ENCODE measurements around the gene GAB2.

GAB2 gene

DNA sequence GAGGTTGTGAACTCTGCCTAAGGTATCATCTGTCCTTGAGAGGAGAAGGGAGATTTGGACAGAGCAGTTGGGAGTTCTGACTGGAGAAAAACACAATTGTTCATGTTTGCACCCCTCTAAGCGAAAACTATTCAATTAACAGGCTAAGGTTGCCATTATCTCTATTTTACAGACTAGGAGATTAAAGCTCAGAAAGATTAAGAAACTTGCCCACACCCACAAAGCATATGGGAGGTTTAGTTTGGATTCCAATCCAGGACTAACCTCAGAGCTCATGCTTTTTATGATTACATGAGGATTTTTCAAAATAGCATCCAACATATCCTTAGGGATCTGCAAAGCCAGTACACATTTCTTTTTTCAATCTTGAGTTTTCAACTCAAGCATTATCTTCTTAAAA is 22.0 kb downstream of the GAB2 start:
- DNase-seq (ENCODE audit: low spot score), result no peak
- in situ Hi-C loops (cut with MboI; ENCODE audit: low pct_unique_long_range_greater_than_20kb, low sequenced_read_pairs, unreplicated experiment), result no loop called here
- TF ChIP-seq, protein P1, sequence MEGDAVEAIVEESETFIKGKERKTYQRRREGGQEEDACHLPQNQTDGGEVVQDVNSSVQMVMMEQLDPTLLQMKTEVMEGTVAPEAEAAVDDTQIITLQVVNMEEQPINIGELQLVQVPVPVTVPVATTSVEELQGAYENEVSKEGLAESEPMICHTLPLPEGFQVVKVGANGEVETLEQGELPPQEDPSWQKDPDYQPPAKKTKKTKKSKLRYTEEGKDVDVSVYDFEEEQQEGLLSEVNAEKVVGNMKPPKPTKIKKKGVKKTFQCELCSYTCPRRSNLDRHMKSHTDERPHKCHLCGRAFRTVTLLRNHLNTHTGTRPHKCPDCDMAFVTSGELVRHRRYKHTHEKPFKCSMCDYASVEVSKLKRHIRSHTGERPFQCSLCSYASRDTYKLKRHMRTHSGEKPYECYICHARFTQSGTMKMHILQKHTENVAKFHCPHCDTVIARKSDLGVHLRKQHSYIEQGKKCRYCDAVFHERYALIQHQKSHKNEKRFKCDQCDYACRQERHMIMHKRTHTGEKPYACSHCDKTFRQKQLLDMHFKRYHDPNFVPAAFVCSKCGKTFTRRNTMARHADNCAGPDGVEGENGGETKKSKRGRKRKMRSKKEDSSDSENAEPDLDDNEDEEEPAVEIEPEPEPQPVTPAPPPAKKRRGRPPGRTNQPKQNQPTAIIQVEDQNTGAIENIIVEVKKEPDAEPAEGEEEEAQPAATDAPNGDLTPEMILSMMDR (IDR thresholded peaks at IDR 0.05; ENCODE audit: extremely low read depth, insufficient read depth, missing control alignments), result no peak

DNA sequence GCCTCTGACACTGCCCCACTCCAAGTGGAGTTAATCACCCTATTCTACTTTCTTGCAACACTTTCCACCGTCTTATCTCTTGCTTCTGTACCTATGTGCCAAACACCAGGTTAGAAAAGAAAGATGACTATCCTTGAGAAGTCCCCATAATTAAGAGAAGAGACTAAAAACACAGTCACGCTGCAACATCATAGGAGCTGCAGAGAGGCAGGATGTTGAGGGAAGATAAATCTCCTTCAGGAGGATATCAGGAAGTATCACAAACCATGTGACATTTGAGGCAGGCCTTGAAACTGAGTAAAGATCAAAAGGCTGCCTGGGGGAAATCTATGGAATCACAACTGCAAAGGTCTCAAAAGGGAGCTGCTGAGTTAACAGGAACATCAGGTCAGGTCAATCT is 24.8 kb downstream of the GAB2 start:
- TF ChIP-seq, protein P1 (IDR thresholded peaks at IDR 0.05; ENCODE audit: extremely low read depth, insufficient read depth, missing control alignments), result no peak
- in situ Hi-C loops (cut with MboI; ENCODE audit: low pct_unique_long_range_greater_than_20kb, low sequenced_read_pairs, unreplicated experiment), result no loop called here
- no peak for DNase-seq (ENCODE audit: low spot score)

GRCh38 chr11:78391424-78391823 is 26.2 kb downstream of the GAB2 start:
- TF ChIP-seq, protein P1 (IDR thresholded peaks at IDR 0.05; ENCODE audit: extremely low read depth, insufficient read depth, missing control alignments), result no peak
- DNase-seq (ENCODE audit: low spot score), result no peak
- in situ Hi-C loops (cut with MboI; ENCODE audit: low pct_unique_long_range_greater_than_20kb, low sequenced_read_pairs, unreplicated experiment), result no loop called here

- TF ChIP-seq, protein P1 (IDR thresholded peaks at IDR 0.05; ENCODE audit: extremely low read depth, insufficient read depth, missing control alignments), result no peak
These were observed 26.8 kb downstream of the GAB2 start for GRCh38 chr11:78390809-78391208.

DNA sequence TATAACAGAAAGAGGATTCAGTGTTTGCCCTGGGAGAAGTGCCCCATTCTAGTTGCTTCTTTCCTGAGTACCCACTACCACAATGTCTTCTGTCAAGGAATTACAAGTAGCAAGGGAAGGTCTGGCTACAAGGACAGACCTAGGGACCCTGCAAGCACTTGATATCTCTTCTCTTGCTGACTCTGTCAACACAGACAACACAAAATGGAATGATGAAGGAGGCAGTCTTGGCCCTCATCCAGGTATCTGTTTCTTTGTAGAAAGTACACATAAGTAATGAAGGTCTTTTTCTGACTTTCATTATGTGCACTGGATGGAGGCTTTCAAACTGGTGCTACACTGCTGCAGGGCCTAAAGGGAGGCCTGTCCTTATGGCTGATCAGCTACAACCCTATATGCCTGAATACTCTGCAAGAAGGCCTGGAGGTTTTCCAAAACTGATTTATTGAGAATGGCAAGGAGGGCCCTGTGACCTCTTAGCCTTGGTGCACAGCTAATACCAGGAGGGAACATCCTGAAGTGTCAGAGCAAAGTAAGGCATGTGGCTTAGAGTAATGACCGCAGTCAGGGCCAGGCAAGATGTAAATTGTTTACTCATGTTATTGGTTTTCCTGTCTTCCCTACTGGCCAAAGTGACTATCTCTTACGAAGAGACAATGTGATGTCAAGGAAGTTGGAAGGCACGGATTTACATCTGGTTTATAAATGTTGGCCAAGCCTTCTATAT is 31.2 kb downstream of the GAB2 start:
- TF ChIP-seq, protein P1 (IDR thresholded peaks at IDR 0.05; ENCODE audit: extremely low read depth, insufficient read depth, missing control alignments), result no peak
- in situ Hi-C loops (cut with MboI; ENCODE audit: low pct_unique_long_range_greater_than_20kb, low sequenced_read_pairs, unreplicated experiment), result no loop called here
- DNase-seq (ENCODE audit: low spot score), result no peak

More at GRCh38 chr11:78390809-78391208, 26.8 kb downstream of the GAB2 start:
- in situ Hi-C loops (cut with MboI; ENCODE audit: low pct_unique_long_range_greater_than_20kb, low sequenced_read_pairs, unreplicated experiment), result no loop called here
- DNase-seq (ENCODE audit: low spot score), result no peak

DNA sequence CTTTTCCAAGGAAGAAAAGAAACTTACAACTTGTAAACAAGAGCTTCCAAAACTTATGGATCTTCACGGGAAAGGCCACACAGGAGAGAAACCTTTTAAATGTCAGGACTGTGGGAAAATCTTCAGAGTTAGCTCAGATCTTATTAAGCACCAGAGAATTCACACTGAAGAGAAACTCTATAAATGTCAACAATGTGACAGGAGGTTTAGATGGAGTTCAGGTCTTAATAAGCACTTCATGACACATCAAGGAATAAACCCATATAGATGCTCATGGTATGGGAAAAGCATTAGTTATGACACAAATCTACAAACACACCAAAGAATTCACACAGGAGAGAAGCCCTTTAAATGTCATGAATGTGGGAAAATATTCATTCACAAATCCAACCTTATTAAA is 32.4 kb downstream of the GAB2 start:
- in situ Hi-C loops (cut with MboI; ENCODE audit: low pct_unique_long_range_greater_than_20kb, low sequenced_read_pairs, unreplicated experiment), result no loop called here
- TF ChIP-seq, protein P1 (IDR thresholded peaks at IDR 0.05; ENCODE audit: extremely low read depth, insufficient read depth, missing control alignments), result no peak
- no peak for DNase-seq (ENCODE audit: low spot score)

Measured in GM13977 (cell line).